ENCODE measurements around the gene SLIT3.

Gene SLIT3

DNA sequence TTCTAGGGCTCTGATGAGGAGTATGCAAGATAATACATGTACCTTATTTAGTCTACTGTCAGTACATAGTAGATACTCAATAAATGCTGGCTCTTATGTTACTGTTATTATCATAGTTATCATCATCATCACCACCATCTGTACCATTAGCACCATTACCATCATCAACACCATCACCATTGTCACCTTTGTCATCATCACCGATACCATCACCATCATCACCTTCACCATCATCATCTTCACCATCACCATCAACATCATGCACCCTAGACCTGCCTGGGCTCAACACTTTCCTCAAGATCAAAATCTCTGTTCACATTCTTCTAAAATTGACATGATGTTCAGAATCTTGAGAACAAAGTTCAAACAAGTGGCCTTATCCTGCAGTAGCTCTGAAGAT is 595.6 kb downstream of the SLIT3 start:
- intact Hi-C loops (cut with DNase I), result no loop called here
- no peak for DNase-seq

DNA sequence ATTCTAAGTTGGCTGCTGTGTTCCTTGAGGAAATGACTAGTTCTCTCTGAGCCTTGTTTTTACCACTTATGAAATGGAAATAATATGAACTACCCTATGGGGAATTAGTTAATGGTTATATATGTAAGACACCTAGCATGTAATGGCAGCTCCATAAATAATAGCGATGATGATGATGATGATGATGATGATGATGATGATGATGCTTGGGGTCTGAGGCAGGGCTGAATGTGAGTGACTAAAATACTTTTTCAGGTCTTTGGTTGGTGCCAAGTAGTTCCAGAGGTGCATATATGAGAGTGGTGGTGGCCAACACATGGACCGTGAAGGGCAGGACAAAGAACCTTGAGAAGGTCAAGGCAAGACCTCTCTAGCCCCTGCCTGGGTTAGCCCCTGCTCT is 598.4 kb downstream of the SLIT3 start:
- no peak for DNase-seq
- intact Hi-C loops (cut with DNase I), result no loop called here

DNA sequence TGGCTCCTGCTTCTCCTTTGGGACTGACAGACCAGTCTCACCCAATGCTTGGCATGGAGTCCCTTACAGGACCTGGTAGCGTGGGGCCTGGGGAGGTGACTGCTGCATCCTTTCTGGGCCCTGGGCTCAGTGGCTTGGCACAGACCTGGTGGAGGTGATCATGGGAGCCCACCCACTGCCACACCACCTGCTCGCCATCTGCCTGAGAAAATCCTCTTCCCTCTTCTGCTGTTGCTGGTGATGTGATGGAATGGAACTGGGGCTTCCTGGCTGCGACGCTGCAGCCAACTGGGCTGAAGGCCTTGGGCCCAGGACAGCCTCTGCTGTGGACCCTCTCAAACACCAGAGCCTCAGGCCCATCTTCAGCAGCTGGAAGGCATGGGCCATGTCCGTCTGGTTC is 599.3 kb downstream of the SLIT3 start:
- intact Hi-C loops (cut with DNase I), result no loop called here
- no peak for DNase-seq

DNA sequence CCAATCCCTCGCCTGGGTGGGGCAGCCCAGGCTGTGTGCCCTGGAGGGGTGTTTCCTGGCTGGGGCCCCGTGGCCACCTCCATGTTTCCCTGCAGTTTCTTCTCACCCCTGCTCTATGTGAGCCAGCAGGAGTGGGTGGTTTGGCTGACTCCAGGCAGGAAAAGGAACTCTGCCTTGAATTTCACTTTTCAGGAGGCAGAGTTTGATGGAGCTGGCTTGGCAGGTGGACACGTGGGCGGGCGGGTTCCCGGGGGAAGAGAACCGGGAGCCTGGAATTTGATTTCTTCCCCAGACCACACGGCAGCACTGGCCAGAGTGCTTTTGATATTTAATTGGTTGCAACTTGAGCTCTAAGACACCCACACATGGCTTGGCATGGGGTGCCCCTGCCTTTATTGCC is 601.9 kb downstream of the SLIT3 start:
- DNase-seq, result peak in 8 of 10 donors; percentile 22 to 87 (median 42)
- intact Hi-C loops (cut with DNase I), result no loop called here

DNA sequence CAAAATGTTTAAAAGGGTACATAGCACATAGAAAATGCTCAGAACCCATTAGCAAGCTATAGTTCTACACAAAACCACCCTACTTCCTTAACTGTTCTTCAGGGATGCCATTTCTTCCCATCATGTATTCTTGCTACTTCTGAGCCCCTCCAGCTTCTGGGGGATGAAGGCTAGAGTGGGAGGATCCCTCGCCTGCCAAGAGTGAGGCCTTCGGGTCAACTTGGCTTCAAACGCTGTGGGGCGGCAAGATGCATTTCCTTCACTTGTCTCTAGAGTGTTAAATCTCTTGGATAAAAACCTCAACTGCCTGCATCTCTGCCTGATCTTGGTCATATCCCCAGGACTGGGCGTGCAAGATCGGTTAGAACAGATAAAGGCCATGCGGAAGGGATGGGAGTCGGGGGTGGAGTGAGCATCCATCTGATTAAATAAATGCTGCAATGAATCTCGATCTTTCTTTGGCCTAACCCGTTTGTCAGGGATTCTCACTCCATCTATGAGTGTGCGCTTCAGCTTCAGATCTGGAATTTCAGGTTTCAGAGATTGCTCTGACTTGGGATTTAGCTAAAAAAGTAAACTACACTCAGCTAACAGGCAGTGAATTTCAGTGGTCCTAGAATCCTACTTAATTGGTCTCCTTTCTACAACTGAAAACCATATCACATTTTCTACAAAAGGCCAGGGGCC is 603.8 kb downstream of the SLIT3 start:
- intact Hi-C loops (cut with DNase I), result no loop called here
- no peak for DNase-seq

DNA sequence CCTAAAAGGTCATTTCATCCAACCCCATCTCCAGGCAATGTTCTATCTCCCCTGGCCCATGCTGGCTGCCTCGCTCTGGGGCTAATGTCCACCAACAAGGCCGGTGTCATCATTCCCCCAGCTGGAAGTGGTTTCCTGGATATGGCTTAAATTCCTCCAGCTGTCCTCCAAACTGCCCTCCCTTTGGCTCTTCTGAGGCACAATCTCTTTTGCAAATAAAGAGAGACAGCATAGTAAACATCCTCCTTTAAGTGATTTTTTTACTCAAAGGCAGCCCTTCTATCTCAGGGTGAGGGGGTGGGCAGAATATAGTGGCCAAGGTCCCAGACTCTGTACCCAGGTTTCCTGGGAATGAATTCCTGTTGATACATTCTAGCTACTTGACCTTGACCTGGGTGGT is 604.3 kb downstream of the SLIT3 start:
- intact Hi-C loops (cut with DNase I), result no loop called here
- no peak for DNase-seq

DNA sequence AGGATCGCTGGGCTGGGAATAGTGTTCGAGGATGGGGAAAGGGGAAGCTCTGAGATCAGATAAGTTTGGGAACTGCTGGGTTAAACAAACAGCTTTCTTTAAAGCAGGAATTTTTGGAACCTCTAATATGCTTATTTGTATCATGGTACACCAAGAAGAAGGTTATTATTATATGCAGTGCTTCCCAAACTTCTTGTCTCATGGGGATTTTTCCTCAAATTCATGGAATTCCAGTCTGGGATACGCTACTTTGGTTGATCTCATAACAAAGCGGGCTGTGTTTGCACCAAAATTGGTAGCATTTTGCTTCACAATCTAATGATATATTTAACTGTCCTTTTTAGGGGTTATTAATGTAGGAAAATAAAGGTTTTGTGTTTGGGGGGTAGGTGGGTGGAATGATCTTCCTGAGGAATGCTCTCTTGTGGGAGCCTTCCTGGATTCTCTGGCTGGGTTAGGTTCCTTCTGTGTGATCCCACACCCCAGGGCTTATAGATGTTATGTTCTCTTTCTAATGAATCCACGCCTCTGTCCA is 605.6 kb downstream of the SLIT3 start:
- intact Hi-C loops (cut with DNase I), result no loop called here
- DNase-seq, result no peak

DNA sequence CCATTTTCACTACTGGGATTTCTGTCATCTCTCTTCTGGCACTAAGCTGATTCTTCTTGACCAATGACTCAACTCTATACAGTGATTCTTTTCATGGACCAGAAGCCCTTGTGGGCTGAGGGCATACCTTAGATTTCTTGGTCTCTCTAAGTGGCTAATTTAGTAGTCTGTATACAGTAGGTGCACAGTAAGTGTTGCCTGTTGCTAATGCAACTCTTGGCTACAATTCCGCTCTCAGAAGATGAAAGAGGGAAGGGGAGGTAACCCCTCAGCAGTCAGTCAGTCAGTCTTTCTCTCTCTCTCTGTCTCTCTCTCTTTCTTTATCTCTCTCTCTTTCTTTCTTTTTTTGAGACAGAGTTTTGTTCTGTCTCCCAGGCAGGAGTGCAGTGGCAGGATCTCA is 606.6 kb downstream of the SLIT3 start:
- intact Hi-C loops (cut with DNase I), result no loop called here
- DNase-seq, result no peak

DNA sequence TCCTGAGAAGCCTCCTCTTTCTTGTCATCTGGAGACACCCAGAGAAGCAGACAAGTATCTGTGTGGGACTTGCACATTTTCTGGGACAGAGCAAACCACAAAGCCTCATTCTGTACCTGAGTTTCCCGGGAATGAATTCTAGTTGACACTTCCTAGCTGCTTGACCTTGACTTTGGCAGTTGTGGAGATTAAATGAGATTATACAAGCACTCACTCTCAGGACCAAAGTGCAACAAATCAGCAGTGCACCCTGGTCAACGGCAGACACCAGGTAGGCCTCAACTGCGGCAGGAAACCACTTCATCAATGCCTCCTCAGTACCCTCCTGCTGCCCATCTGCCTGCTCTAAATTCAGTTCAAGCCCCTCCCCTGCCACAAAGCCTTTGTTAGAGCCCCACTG is 607.1 kb downstream of the SLIT3 start:
- no peak for DNase-seq
- intact Hi-C loops (cut with DNase I), result no loop called here

DNA sequence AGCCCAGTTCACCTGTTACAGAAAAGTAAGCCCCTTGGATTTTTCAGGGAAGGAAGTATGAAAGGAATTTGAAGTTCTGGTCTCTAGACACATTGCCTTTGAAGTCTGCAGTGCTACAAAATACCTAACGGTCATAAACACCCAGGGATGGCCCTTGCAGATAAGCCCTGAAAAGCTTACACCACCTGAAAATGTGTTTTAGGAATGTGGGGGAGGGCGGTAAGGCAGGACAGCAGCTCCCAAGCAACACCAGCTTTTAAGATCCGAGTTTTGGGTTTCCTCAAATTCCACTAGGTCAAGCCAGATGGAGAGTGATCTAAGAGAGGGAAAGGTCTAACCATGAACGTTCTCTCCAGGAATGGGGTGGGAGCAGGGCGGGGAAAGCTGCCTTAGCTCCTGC is 607.6 kb downstream of the SLIT3 start:
- no peak for DNase-seq
- intact Hi-C loops (cut with DNase I), result no loop called here

DNA sequence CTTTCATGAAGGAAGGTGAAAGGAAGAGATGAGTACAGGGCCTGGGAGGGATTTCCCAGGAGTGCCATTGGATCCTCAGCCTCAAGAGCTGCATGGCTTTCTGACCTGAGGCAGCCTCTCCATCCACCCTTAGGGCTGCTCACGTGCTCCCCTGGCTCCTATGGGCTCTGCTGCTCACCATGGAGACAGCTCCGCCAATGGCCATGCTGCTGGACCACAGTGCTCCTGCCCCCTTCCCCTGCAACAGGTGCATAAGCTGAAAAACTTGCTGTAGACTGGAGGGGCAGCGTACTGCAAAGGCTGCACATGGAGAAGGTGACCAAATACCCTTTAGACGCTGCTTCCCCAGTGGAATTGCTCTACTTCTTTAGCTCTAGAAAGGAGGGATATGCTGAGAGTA is 609.0 kb downstream of the SLIT3 start:
- DNase-seq, result peak in 1 of 10 donors; percentile 35
- intact Hi-C loops (cut with DNase I), result no loop called here

DNA sequence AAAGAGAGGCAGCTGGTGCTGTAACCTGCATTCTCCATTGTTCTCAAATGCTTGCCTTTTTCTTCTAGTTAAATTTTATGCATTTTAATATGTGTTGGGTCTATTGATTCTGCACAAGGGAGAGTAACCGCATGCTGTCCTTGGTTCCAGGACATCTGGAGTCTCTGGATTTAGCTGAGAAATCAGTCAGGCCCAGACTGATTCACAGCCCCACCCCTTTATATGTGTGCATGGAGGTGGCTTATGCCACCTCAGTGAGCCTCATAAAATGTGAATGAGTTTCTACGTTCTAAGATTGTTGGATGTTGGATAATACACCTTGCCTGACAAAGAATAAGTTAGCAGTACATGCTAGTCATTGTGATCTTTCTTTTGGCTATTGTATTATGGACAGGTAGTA is 611.7 kb downstream of the SLIT3 start:
- DNase-seq, result no peak
- intact Hi-C loops (cut with DNase I), result no loop called here

DNA sequence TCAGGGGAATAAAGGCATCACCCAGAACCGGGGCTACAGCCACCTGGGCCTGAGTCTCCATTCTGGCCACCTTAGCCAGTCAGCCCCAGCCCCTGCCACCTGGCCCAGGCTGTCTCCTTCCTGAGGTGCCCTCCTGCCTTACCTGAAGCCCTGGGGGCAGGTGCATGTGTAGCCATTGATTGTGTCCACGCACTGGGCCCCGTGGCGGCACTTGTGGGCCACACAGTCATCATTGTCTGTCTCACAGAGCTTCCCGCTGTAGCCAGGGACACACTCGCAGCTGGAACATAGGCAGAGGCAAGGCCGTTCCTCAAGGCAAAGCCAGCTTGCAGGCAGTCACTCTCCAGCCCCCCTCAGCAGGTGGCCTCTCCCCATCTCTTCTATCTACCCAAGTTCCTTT is 614.1 kb downstream of the SLIT3 start:
- peak in 1 of 10 donors; percentile 62 for DNase-seq
- intact Hi-C loops (cut with DNase I), result no loop called here

DNA sequence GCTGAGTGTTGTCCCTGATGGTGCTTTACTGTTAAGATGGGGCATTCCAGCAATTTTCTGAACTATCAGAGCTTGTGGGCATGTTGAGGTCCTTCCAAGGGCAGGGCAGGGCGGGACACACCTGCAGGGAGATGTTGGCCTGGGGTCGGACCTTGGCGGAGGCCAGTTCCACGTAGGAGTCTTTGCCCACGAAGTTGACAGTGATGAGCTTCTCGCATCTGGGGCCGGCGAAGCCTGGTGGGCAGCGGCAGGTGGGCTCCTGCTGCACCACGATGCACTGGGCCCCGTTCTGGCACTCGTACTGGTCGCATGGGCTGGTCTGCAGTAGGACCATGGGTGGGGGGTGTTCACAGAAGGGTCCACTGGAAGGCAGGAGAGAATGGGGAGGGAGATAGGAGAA is 615.4 kb downstream of the SLIT3 start:
- no peak for DNase-seq
- intact Hi-C loops (cut with DNase I), result no loop called here

DNA sequence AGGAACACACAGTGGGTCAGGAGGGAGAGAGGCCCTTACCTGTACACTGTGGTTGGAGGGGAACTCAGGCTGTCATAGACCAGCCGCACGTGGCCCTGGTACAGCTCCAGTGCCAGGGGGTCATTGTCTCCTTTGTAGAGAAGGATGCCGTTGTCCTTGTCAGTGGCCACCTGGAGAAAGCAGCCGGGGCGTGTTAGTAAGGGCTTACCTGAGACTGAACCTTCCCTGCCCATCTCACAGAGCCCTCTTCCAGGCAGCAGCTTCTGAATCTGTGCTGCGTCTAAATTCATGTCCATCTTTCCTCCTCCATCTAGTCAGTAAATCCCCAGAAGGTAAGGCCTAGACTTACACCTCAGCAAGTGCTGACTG is 617.0 kb downstream of the SLIT3 start:
- intact Hi-C loops (cut with DNase I), result no loop called here

DNA sequence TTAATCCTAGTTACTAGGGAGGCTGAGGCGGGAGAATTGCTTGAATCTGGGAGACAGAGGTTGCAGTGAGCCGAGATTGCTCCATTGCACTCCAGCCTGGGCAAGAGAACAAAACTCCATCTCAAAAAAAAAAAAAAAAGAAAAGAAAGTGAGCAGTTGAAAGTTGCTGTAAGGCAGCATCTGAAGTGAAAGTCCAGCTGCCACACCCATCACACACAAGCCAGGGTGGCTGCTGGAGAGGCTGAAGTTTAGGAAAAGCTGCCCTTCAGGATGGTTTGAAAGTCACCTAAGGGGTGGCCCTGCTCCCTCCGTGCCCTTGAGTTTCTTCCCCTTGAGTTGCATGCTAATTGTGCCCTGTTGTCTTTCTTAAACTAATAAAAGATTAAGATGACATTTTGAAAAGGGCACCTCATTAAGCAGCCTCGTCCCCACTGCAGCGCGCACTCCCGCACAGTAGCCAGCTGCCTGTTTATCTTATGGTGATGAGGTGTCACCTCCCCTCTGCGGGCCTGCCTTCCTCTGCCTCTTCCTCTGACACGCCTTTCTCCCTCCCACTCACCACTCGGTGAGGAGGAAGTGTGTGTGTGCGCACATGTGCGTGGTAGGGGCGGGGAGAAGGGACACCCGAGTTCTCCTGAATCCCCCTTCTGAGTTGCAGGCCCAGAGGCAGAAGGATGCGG is 617.6 kb downstream of the SLIT3 start:
- DNase-seq, result peak in 2 of 10 donors; percentile 22 to 88
- intact Hi-C loops (cut with DNase I), result no loop called here

More for the DNA sequence above, 617.0 kb downstream of the SLIT3 start:
- peak in 1 of 10 donors; percentile 53 for DNase-seq

DNA sequence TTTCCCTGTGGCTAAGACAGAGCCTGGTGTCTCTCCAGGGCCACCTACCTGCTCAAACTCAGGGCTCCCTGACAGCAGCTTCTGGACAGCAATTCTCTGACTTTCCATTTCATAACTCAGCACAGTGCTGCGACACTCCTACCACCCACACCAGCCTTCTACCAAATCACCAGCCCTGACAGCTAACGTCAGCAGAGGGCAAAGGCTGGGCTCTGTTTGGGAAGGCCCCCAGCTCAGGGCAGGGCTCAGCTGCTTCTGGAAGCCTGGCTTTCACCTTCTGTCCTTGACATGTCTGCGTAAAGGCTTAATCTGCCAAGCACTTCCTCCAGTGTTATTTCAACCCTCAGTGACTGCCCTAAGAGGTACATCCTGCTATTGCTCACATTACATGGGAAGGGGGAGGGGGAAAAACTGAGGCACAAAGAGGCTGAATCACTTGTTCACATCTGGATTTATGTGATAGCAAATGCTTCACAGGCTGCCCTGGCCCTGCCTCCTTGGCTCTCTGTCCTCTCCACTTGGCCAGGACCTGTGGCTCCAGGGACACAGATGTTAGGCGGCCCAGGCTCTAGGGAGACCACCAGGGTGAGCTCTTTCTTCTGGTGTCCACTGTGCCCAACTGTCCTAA is 619.3 kb downstream of the SLIT3 start:
- intact Hi-C loops (cut with DNase I), result no loop called here
- DNase-seq, result no peak

DNA sequence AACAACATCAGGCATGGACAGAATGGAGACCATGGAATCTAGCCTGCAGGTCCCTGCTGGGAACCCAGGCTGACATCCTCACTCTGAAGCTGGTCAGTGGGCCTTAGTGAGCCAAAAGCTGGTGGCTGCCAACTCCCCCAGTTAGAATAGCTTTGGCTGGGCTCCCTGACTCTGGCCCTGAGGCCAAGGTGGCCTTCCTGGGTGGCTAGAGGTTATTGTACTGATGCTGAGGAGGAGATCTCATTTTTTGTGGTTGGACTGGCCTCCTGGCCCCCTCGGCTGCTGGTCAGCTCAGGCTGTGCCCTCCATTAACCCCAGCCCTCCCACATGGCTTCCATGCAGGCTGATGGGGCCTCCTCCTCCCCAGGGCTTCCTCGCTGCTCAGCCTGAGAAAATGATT is 620.5 kb downstream of the SLIT3 start:
- intact Hi-C loops (cut with DNase I), result no loop called here
- no peak for DNase-seq

DNA sequence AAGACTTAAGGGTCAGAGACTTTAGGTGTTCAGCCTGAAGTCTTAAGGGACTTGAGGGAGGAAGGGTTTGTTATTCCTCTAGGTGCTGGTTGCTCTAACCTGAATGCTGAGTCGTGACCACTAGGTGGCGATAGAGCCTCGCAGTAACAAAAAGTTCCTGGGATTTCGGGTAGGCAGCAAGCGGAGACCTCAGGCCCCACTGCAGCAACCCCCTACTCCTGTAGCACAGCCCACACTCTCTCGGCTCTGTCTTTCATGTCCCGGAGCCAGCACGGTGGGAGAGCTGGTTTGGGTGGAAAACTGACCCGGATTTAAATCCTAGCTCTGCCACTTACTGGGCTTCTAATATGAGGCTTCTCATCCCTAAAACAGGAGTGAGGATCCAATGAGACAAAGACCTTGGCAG is 621.4 kb downstream of the SLIT3 start:
- intact Hi-C loops (cut with DNase I), result loop anchor here (5.0 kb wide), 1 partner anchor 903 kb away; the partner anchor contains the start of gene SPDL1
- DNase-seq, result peak; percentile 44 to 94 (median 78)

DNA sequence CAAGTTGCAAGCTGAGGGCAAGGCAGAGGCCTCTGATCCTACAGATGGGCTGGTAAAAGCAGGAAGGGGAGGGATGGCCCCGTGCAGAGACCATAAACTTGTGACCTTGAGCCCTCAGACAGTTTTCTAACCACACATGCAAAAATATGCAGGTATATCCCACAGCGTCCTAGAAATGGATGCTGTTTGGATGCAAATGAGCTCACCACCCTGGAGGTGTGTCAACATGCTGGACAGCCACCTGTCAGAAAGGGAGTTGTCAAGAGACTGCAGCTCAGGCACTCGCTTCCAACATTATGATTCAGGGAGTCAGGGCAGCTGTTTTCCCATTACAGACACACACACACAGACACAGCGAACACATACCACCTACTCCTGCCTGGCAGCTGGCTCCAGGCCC is 624.4 kb downstream of the SLIT3 start:
- intact Hi-C loops (cut with DNase I), result loop anchor here (5.0 kb wide), 1 partner anchor 906 kb away; the partner anchor contains the start of gene SPDL1
- no peak for DNase-seq

DNA sequence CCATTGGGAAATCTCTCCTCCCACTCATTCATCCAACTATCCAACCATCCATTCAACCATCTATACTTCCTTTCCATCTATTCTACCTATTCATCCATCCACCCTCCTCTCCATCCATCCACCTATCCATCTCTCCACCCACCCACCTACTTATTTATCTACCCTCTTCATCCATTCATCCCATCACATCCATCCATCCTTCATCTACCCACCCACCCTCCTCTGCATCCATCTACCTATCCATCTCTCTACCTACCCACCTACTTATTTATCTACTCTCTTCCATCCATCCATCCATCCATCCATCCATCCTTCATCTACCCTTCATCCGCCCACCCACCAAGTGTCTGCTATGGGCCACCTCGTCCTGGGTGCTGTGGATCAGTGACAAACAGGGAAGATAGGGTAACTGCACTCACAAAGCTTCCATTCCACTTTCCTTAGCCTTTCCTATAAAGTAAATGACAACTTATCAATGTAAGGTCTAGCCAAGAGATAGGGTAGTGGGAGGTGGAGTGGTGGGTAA is 625.0 kb downstream of the SLIT3 start:
- DNase-seq, result no peak
- intact Hi-C loops (cut with DNase I), result loop anchor here (5.0 kb wide), 1 partner anchor 906 kb away; the partner anchor contains the start of gene SPDL1
